Trophoblast cell (in vitro differentiated cells and primary cell): Measurements from ENCODE around the gene CCR6.

Source experiments
- DNase-seq, 2 donors: peaks; one replicate each; pipeline ENCODE4 v3.0.0-alpha.2; 2016
- H2AFZ ChIP-seq: 2 replicates; pipeline ENCODE4 v1.6.1; 2013; ENCODE audit warnings: low read length, moderate library complexity, mild to moderate bottlenecking; ENCODE audit not compliant: insufficient read depth, poor library complexity
- H2AK5ac ChIP-seq: 2 replicates; pipeline ENCODE4 v1.6.1; 2013; ENCODE audit warnings: mild to moderate bottlenecking, low read length
- H2BK120ac ChIP-seq: 2 replicates; pipeline ENCODE4 v1.6.1; 2013; ENCODE audit warnings: low read length, mild to moderate bottlenecking, moderate library complexity; ENCODE audit not compliant: insufficient read depth, poor library complexity
- H2BK12ac ChIP-seq: 2 replicates; pipeline ENCODE4 v1.6.1; 2013; ENCODE audit warnings: mild to moderate bottlenecking, low read length, moderate library complexity
- H2BK5ac ChIP-seq: 2 replicates; pipeline ENCODE4 v1.6.1; 2013; ENCODE audit warnings: low read length, low read depth, moderate library complexity, mild to moderate bottlenecking; ENCODE audit not compliant: poor library complexity
- H3K14ac ChIP-seq: 2 replicates; pipeline ENCODE4 v1.6.1; 2013; ENCODE audit warnings: mild to moderate bottlenecking, low read length
- H3K18ac ChIP-seq: 2 replicates; pipeline ENCODE4 v1.6.1; 2013; ENCODE audit warnings: mild to moderate bottlenecking, low read length
- H3K23ac ChIP-seq: 2 replicates; pipeline ENCODE4 v1.6.1; 2013; ENCODE audit warnings: low read length
- H3K27ac ChIP-seq: 2 replicates; pipeline ENCODE4 v1.5.1; 2013; ENCODE audit warnings: low read depth, mild to moderate bottlenecking, inconsistent platforms, low read length, moderate library complexity
- H3K27me3 ChIP-seq: 2 replicates; pipeline ENCODE4 v1.6.1; 2013; ENCODE audit warnings: inconsistent platforms, mild to moderate bottlenecking, low read length, moderate library complexity; ENCODE audit not compliant: insufficient read depth
- H3K36me3 ChIP-seq, 2 experiments: 1 replicate in 1 of 2; 2 replicates in 1 of 2; pipeline ENCODE4 v1.6.1; 2013; ENCODE audit warnings: low read length in 2 of 2, mild to moderate bottlenecking in 2 of 2, moderate library complexity in 1 of 2; ENCODE audit not compliant: insufficient read depth in 2 of 2, control insufficient read depth in 1 of 2
- H3K4ac ChIP-seq: 2 replicates; pipeline ENCODE4 v1.6.1; 2013; ENCODE audit warnings: low read depth, mild to moderate bottlenecking, low read length, moderate library complexity
- H3K4me1 ChIP-seq, 2 experiments: 1 replicate in 1 of 2; 2 replicates in 1 of 2; pipeline ENCODE4 v1.6.1; 2013; ENCODE audit warnings: low read length in 2 of 2, mild to moderate bottlenecking in 2 of 2, moderate library complexity in 1 of 2; ENCODE audit not compliant: insufficient read depth in 2 of 2, control insufficient read depth in 1 of 2
- H3K4me2 ChIP-seq: 2 replicates; pipeline ENCODE4 v1.6.1; 2013; ENCODE audit warnings: inconsistent platforms, mild to moderate bottlenecking, low read length, moderate library complexity
- H3K4me3 ChIP-seq: 2 replicates; pipeline ENCODE4 v1.5.1; 2013; ENCODE audit warnings: mild to moderate bottlenecking, low read depth, low read length, inconsistent platforms
- H3K79me1 ChIP-seq: one replicate; pipeline ENCODE4 v1.6.1; 2013; ENCODE audit warnings: low read length
- H3K79me2 ChIP-seq: 2 replicates; pipeline ENCODE4 v1.6.1; 2013; ENCODE audit warnings: low read length, mild to moderate bottlenecking; ENCODE audit not compliant: control insufficient read depth, insufficient read depth, poor library complexity
- H3K9ac ChIP-seq: 2 replicates; pipeline ENCODE4 v1.6.1; 2013; ENCODE audit warnings: mild to moderate bottlenecking, low read length
- H3K9me3 ChIP-seq: 2 replicates; pipeline ENCODE4 v1.6.1; 2013; ENCODE audit warnings: low read depth, mild to moderate bottlenecking, control low read depth, inconsistent platforms, low read length; ENCODE audit not compliant: insufficient read depth
- H4K12ac ChIP-seq: 2 replicates; pipeline ENCODE4 v1.6.1; 2013; ENCODE audit warnings: low read depth, mild to moderate bottlenecking, low read length, moderate library complexity
- H4K8ac ChIP-seq: 2 replicates; pipeline ENCODE4 v1.6.1; 2013; ENCODE audit warnings: low read depth, mild to moderate bottlenecking, low read length, moderate library complexity
- H4K91ac ChIP-seq: one replicate; pipeline ENCODE4 v1.6.1; 2013; ENCODE audit warnings: low read depth, mild to moderate bottlenecking, low read length, moderate library complexity
- WGBS: extraction: QIAGEN DNeasy Blood & Tissue Kit; methylation state at CpG from one replicate; pipeline ENCODE4 v1.1.7; 2013; ENCODE audit warnings: missing lambda C conversion rate; ENCODE audit not compliant: insufficient read length, insufficient coverage; ENCODE audit errors: extremely low coverage; 5-methylcytosine and 5-hydroxymethylcytosine counted together

The CCR6 gene

DNA sequence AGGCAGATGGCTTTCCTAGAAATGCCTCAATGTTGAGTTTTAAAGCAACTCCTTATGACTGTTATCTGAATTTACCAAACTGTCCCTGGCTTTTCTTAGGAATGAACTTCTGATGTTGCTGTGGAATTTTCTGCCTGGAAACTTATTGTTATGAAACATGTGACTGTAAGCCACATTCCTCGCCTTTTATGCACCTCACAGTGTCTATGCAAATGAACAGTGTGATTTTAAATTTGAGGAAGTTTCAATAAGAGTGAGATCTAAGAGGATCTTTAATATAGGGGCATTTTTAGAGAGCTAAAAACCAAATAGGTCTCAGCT is 2.4 kb upstream of the CCR6 start:
- no peaks in the 10 kb centered on the region for H3K36me3 ChIP-seq
- no peak overlapping the region for H3K27ac ChIP-seq
- H3K23ac ChIP-seq: no peak overlapping the region
- H3K4ac ChIP-seq: no peak overlapping the region
- no peak overlapping the region for H3K14ac ChIP-seq
- H4K8ac ChIP-seq: no peak overlapping the region
- no peak overlapping the region for H2AK5ac ChIP-seq
- no CpG with 5 or more reads among the region's 1 CpG for WGBS
- no peak overlapping the region for H2AFZ ChIP-seq
- H3K79me1 ChIP-seq: peaks cover 4% of the 10 kb centered on the region
- H3K4me2 ChIP-seq: no peak overlapping the region
- H3K4me1 ChIP-seq: peaks cover 5 to 8% of the 10 kb centered on the region in 2 experiments
- DNase-seq: peak; percentile 25 to 68
- H4K91ac ChIP-seq: no peak overlapping the region
- peaks cover 2% of the 10 kb centered on the region for H3K9me3 ChIP-seq
- H3K9ac ChIP-seq: no peak overlapping the region
- H3K4me3 ChIP-seq: no peak overlapping the region
- no peaks in the 10 kb centered on the region for H3K27me3 ChIP-seq
- H4K12ac ChIP-seq: no peak overlapping the region
- H3K18ac ChIP-seq: no peak overlapping the region
- no peak overlapping the region for H2BK120ac ChIP-seq
- H2BK5ac ChIP-seq: no peak overlapping the region
- H2BK12ac ChIP-seq: no peak overlapping the region
- H3K79me2 ChIP-seq: no peaks in the 10 kb centered on the region

DNA sequence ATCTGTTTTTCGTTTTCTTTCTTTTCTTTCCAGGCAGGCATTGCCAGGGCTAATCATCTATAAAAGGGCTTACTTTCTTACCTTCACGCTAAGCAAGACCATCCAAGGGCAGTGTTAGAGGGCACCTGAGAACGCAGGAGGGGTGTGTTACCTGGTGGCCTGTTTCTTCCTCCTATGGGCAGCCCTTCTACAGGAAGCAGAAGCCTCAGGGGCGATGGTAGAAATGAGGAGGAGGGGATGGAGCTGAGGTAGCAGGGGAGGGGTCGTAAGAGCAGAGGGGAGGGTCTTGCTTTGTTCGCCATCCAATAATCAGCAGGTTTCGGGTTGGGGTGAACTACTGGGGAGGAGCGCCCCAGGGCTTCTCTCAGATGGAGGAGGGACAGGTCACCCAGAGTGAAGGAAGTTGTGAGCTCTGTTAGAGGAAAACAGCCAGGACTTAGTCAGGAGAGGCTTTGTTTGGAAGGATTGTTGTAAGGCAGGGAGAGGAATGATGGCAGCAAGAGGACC is 1.5 kb upstream of the CCR6 start:
- H3K27me3 ChIP-seq: no peaks in the 10 kb centered on the region
- no peak overlapping the region for H4K8ac ChIP-seq
- no peak overlapping the region for H3K14ac ChIP-seq
- H3K9me3 ChIP-seq: peaks cover 2% of the 10 kb centered on the region
- H3K4me1 ChIP-seq: peaks cover 2% of the 10 kb centered on the region in 2 experiments
- H3K4me3 ChIP-seq: no peak overlapping the region
- H3K18ac ChIP-seq: no peak overlapping the region
- no peak overlapping the region for H2AK5ac ChIP-seq
- H3K9ac ChIP-seq: no peak overlapping the region
- no peak for DNase-seq
- no peak overlapping the region for H2AFZ ChIP-seq
- H4K91ac ChIP-seq: no peak overlapping the region
- peaks cover 2% of the 10 kb centered on the region for H3K79me1 ChIP-seq
- H3K36me3 ChIP-seq: no peaks in the 10 kb centered on the region
- no peaks in the 10 kb centered on the region for H3K79me2 ChIP-seq
- H3K4ac ChIP-seq: no peak overlapping the region
- H2BK5ac ChIP-seq: no peak overlapping the region
- no peak overlapping the region for H3K23ac ChIP-seq
- H4K12ac ChIP-seq: no peak overlapping the region
- no peak overlapping the region for H3K27ac ChIP-seq
- no peak overlapping the region for H2BK12ac ChIP-seq
- no CpG with 5 or more reads among the region's 8 CpGs for WGBS
- H2BK120ac ChIP-seq: no peak overlapping the region
- no peak overlapping the region for H3K4me2 ChIP-seq

DNA sequence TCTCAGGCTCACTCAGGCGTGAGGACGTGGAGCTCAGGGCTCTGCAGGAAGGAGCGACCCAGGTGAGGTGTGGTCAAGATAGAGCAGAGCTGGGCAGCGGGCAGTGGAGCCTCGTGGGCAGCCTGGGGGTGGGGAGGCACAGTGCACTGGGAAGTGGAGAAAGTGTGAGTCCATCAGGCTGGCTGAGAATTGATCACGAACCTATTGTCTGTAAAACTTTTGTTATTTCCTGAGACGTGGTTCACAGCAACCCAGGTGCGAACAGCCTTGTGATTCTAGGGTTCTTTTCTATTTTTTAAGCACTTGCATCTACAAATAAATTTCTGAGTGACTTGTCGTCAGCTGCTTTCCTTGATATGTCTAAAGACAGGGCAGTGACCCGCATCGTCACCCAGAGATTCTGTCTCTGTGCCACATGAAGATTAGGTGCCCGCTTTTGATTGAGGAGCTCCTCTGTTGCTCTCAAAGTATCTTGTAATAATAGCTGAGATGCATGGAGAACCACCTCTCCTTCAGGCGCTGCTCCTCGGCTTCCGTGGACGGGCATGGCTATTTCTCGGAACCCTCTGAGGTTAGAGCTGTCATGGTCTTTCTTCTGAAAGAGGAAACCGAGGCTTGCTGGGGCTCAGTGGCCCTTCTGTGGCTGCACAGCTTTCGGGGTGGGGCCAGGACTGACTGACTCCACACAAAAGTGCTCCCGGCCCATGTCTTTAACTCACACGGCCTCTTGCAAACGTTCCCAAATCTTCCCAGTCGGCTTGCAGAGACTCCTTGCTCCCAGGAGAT is 662 bp upstream of the CCR6 start:
- Histone ChIP-seq H3K27ac (no peak overlapping the region), H2AK5ac (peak overlapping the region; percentile 26), H2BK5ac (no peak overlapping the region), H3K9ac (no peak overlapping the region), H4K12ac (no peak overlapping the region), H3K4me3 (no peak overlapping the region), H2BK120ac (no peak overlapping the region), H3K18ac (no peak overlapping the region), H3K79me1 (no peaks in the 10 kb centered on the region), H3K79me2 (no peaks in the 10 kb centered on the region), H3K23ac (no peak overlapping the region), H3K14ac (no peak overlapping the region), H3K9me3 (peaks cover 2% of the 10 kb centered on the region), H3K27me3 (no peaks in the 10 kb centered on the region), H3K36me3 (no peaks in the 10 kb centered on the region), H4K8ac (no peak overlapping the region), H2AFZ (no peak overlapping the region), H3K4me1 (no peaks in the 10 kb centered on the region), H2BK12ac (no peak overlapping the region), H3K4ac (no peak overlapping the region), H3K4me2 (no peak overlapping the region), H4K91ac (no peak overlapping the region)
- no CpG with 5 or more reads among the region's 23 CpGs for WGBS
- no peak for DNase-seq

DNA sequence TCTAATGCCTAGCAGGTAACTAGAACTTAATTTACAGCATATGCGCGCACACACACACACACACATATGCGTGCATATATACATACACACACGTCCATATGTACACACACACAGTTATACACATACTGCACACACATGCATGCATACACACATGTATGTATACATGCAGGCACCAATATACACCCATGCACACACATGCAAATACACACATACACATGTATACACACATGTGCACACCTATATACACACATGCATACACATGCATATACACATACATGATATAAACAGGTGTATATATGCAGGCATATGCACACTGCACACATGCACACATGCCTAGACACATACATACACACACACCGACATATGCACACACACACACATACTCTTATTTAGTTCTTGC is 1.9 kb downstream of the CCR6 start:
- Histone ChIP-seq H3K9me3 (peaks cover 2% of the 10 kb centered on the region), H3K79me2 (no peaks in the 10 kb centered on the region), H2AFZ (no peak overlapping the region), H3K14ac (no peak overlapping the region), H3K36me3 (no peaks in the 10 kb centered on the region), H3K27ac (no peak overlapping the region), H3K18ac (no peak overlapping the region), H3K4me2 (no peak overlapping the region), H3K4me3 (no peak overlapping the region), H2BK120ac (no peak overlapping the region), H2BK12ac (no peak overlapping the region), H2AK5ac (no peak overlapping the region), H2BK5ac (no peak overlapping the region), H3K27me3 (no peaks in the 10 kb centered on the region), H4K12ac (no peak overlapping the region), H3K79me1 (no peaks in the 10 kb centered on the region), H3K23ac (no peak overlapping the region), H3K4me1 (no peaks in the 10 kb centered on the region), H3K4ac (no peak overlapping the region), H3K9ac (no peak overlapping the region), H4K91ac (no peak overlapping the region), H4K8ac (no peak overlapping the region)
- no peak for DNase-seq
- no CpG with 5 or more reads among the region's 5 CpGs for WGBS
